Gastroesophageal sphincter (tissue), 4 donors: ENCODE data around the gene SPTLC1. TPM values are rescaled to one million over a fixed set of nuclear protein-coding genes. Genes with fewer than 3 reads are reported as not detected.

Experiments
- ATAC-seq: fragments of 150-250 bp; one replicate; pipeline ENCODE4 v1.9.1; 2016; ENCODE audit warnings: mild to moderate bottlenecking, moderate library complexity
- H3K27ac ChIP-seq, 4 donors: fragments of 200-600 bp; sonication (generic) in 3 of 4; 1 replicate in 3 of 4; 2 replicates in 1 of 4; pipeline ENCODE4 v1.5.1; 2016 to 2019
- H3K27me3 ChIP-seq: fragments of 200-600 bp; sonication (generic); one replicate; pipeline ENCODE4 v1.5.1; 2019
- H3K36me3 ChIP-seq, 2 donors: fragments of 200-600 bp; sonication (generic); one replicate each; pipeline ENCODE4 v1.5.1; 2019; ENCODE audit warnings: control low read depth in 1 of 2
- H3K4me1 ChIP-seq, 3 donors: fragments of 200-600 bp; sonication (generic); 1 replicate in 2 of 3; 2 replicates in 1 of 3; pipeline ENCODE4 v1.5.1; 2016 to 2019; ENCODE audit warnings: control low read depth in 2 of 3
- H3K4me3 ChIP-seq, 2 donors: fragments of 200-600 bp; sonication (generic); one replicate each; pipeline ENCODE4 v1.5.1; 2019; ENCODE audit warnings: mild to moderate bottlenecking in 1 of 2, moderate library complexity in 1 of 2
- H3K9me3 ChIP-seq, 3 donors: fragments of 200-600 bp; sonication (generic); one replicate each; pipeline ENCODE4 v1.5.1; 2017 to 2019; ENCODE audit warnings: control low read depth in 2 of 3
- EP300 ChIP-seq: sonication (generic); formaldehyde crosslinking; IDR thresholded peaks from one replicate; pipeline ENCODE4 v1.6.1; 2017; ENCODE audit warnings: antibody characterized with exemption, mild to moderate bottlenecking
- POLR2A ChIP-seq, 2 donors: fragments of 450-650 bp; IDR thresholded peaks; one replicate each; pipeline ENCODE4 v1.6.1; 2017; ENCODE audit warnings: antibody characterized with exemption in 2 of 2, mild to moderate bottlenecking in 2 of 2, moderate library complexity in 1 of 2
- POLR2AphosphoS5 ChIP-seq: sonication (generic); formaldehyde crosslinking; IDR thresholded peaks from one replicate; pipeline ENCODE4 v1.6.1; 2017; ENCODE audit warnings: antibody characterized with exemption
- WGBS, 2 donors: methylation state at CpG; one replicate each; pipeline ENCODE4 v1.1.5; 2018; ENCODE audit warnings: low coverage in 1 of 2; 5-methylcytosine and 5-hydroxymethylcytosine counted together
- total RNA-seq, 4 donors: library from RNA; depleted of rRNA; stranded (reverse); fragments of >200 nt; gene quantifications; one replicate each; pipeline ENCODE4 v1.1.0, GENCODE V29; 2016
- TF ChIP-seq, protein P1 (sequence below), 4 experiments: fragments of 200-600 bp in 2 of 4; fragments of 450-650 bp in 2 of 4; sonication (generic) in 1 of 4; IDR thresholded peaks; one replicate each; pipeline ENCODE4 v1.5.1; 2017 to 2019; ENCODE audit warnings: antibody characterized with exemption in 4 of 4, mild to moderate bottlenecking in 2 of 4, moderate library complexity in 2 of 4

The SPTLC1 gene
- total RNA-seq, 4 donors from 2014 or later, result 56.0 to 73.9 (median 64.0) TPM

DNA sequence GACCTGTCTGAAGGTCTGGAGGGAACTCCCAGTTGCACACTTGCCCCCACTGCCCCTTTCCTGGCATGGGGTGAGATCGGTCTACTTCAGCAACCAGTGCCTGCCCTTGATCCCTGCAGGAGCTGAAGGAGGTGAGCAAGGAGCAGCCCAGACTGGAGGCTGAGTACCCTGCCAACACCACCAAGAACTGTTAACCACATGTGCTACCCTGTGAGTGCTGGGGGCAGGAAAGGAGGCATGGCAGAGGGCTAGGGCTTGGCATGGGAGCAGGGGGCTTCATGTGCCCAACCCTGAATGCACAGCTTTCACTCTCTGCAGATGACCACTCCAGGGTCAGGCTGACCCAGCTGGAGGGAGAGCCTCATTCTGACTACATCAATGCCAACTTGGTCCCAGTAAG, 17.3 kb upstream of the SPTLC1 start:
- Histone ChIP-seq H3K36me3 (no peaks in the 10 kb centered on the region), H3K4me3 (no peak overlapping the region), H3K27ac (no peak overlapping the region), H3K27me3 (peaks cover 17% of the 10 kb centered on the region), H3K9me3 (no peaks in the 10 kb centered on the region), H3K4me1 (peaks cover 0 to 13% (median 5%) of the 10 kb centered on the region in 3 donors)
- WGBS, 2 donors, result 86% methylated on average over 1 of the region's 1 CpG; no CpG with 5 or more reads in 1 of the 2 donors
- no peak for ATAC-seq
- no peak for TF ChIP-seq EP300
- TF ChIP-seq, protein P1, sequence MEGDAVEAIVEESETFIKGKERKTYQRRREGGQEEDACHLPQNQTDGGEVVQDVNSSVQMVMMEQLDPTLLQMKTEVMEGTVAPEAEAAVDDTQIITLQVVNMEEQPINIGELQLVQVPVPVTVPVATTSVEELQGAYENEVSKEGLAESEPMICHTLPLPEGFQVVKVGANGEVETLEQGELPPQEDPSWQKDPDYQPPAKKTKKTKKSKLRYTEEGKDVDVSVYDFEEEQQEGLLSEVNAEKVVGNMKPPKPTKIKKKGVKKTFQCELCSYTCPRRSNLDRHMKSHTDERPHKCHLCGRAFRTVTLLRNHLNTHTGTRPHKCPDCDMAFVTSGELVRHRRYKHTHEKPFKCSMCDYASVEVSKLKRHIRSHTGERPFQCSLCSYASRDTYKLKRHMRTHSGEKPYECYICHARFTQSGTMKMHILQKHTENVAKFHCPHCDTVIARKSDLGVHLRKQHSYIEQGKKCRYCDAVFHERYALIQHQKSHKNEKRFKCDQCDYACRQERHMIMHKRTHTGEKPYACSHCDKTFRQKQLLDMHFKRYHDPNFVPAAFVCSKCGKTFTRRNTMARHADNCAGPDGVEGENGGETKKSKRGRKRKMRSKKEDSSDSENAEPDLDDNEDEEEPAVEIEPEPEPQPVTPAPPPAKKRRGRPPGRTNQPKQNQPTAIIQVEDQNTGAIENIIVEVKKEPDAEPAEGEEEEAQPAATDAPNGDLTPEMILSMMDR (IDR thresholded peaks at IDR 0.05), result no peak
- no peak for TF ChIP-seq POLR2AphosphoS5
- TF ChIP-seq POLR2A (IDR thresholded peaks at IDR 0.05), result no peak

DNA sequence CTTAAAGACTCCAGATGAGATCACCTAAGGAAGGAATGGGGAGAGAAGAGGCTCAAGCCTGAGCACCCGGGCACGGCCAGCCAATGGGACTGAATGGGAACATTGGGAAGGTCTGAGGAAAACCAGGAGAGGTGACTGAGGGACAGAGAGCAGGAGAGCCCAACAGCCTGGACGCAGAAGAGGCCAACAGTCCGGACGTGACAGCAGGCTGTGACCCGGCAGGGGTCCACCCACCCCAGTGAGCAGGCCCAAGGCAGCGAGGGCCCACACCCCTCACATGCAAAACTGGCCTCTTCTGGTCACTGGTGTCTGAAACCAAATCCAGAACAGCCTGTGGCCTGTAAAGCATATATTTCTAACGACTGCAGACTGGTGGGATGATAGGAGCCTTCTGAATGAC, 7.6 kb upstream of the SPTLC1 start:
- 34 to 69% methylated on average over 5 to 6 of the region's 8 CpGs for WGBS, 2 donors

DNA sequence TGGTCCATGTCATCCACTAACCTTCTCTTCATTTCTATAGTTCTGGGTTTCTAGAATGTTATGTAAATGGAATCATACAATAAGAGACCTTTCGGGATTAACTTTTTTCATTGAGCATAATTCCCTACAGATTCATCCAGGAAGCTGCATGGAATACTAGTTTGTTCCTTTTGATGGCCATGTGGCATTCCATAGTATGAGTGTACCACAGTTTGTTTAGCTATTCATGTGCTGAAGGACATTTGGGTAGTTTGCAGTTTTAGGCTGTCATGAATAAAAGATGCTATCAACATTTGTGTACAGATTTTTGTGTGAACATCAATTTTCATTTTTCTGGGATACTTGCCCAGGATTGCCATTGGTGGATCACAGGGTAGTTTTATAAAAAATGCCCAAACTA, 6.8 kb upstream of the SPTLC1 start:
- no peak overlapping the region for H3K4me3 ChIP-seq
- no peaks in the 10 kb centered on the region for H3K27me3 ChIP-seq
- no peak overlapping the region for H3K27ac ChIP-seq
- WGBS, 2 donors, result 88 to 94% methylated on average over 1 of the region's 1 CpG
- TF ChIP-seq POLR2A (IDR thresholded peaks at IDR 0.05) (no peak), POLR2AphosphoS5 (no peak), EP300 (no peak)
- TF ChIP-seq, protein P1 (IDR thresholded peaks at IDR 0.05), result no peak
- H3K4me1 ChIP-seq, result no peaks in the 10 kb centered on the region
- ATAC-seq, result no peak
- H3K9me3 ChIP-seq, result no peaks in the 10 kb centered on the region
- no peaks in the 10 kb centered on the region for H3K36me3 ChIP-seq

More for the DNA sequence above, 7.6 kb upstream of the SPTLC1 start:
- TF ChIP-seq POLR2A (IDR thresholded peaks at IDR 0.05), result no peak
- TF ChIP-seq, protein P1 (IDR thresholded peaks at IDR 0.05), result no peak
- Histone ChIP-seq H3K27ac (no peak overlapping the region), H3K4me1 (no peaks in the 10 kb centered on the region), H3K27me3 (no peaks in the 10 kb centered on the region), H3K4me3 (no peak overlapping the region), H3K36me3 (no peaks in the 10 kb centered on the region), H3K9me3 (no peaks in the 10 kb centered on the region)
- no peak for ATAC-seq

DNA sequence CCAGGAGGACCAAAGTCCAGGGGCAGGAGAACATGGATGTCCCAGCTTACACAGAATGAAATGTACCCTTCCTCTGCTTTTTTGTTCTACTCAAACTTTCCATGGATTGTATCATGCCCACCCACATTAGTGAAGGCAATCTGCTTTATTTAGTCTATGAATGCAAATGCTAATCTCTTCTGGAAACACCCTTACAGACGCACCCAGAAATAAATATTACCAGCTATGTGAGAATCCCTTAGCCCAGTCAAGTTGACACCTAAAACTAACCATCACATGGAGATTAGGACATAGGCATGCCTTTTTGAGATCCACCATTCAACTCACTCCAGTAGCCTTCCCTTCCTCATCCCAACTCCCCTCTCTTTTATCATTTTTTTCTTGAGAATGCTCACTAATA, 6.1 kb upstream of the SPTLC1 start:
- Histone ChIP-seq H3K36me3 (no peaks in the 10 kb centered on the region), H3K4me3 (no peak overlapping the region), H3K27me3 (no peaks in the 10 kb centered on the region), H3K27ac (no peak overlapping the region), H3K9me3 (no peaks in the 10 kb centered on the region), H3K4me1 (no peaks in the 10 kb centered on the region)
- ATAC-seq, result no peak
- TF ChIP-seq EP300 (no peak), POLR2A (IDR thresholded peaks at IDR 0.05) (no peak), POLR2AphosphoS5 (no peak)
- TF ChIP-seq, protein P1 (IDR thresholded peaks at IDR 0.05), result no peak
- 55 to 57% methylated on average over 1 of the region's 1 CpG for WGBS, 2 donors

DNA sequence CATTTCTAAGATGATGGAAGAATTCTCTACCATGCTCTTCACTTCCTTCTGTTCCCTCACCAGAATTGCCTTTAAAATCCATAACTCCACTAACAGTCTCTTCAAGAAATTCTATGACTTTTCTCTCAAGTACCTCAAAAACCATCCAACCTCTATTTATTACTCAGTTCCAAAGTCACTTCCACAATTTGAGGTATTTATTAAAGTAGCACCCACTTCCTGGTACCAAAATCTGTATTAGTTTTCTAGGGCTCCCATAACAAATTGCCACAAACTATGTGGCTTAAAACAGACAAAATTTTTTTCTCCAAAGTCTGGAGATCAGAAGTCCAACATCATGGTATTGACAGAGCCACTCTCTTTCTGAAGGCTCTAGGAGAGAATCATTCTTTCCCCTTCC, 4.9 kb upstream of the SPTLC1 start:
- TF ChIP-seq, protein P1 (IDR thresholded peaks at IDR 0.05), result no peak
- TF ChIP-seq EP300, result no peak
- H3K4me1 ChIP-seq, result no peaks in the 10 kb centered on the region
- no peaks in the 10 kb centered on the region for H3K27me3 ChIP-seq
- H3K9me3 ChIP-seq, result no peaks in the 10 kb centered on the region
- no peak for ATAC-seq
- no peaks in the 10 kb centered on the region for H3K36me3 ChIP-seq
- H3K4me3 ChIP-seq, result no peak overlapping the region
- H3K27ac ChIP-seq, result no peak overlapping the region
